Dermis microvascular lymphatic vessel endothelial cell (primary cell): Measurements from ENCODE around the gene PLA2G2A. TPM values are rescaled to one million over a fixed set of nuclear protein-coding genes. Genes with fewer than 3 reads are reported as not detected.
"Not testable (repeated sequence)": the region's sequence is repeated elsewhere in the genome, so short reads cannot be mapped to it uniquely, and the experiment has no call there.

ENCODE experiments used
- DNase-seq, 2 donors: peaks; one replicate each; pipeline versions ENCODE4 v3.0.0 to v3.0.0-alpha.2; 2010; ENCODE audit warnings: low read depth in 2 of 2
- total RNA-seq: library from RNA; depleted of rRNA; stranded (reverse); fragments of >200 nt; gene quantifications from 2 replicates; pipeline ENCODE4 v1.2.1, GENCODE V29; 2014

The PLA2G2A gene, protein sequence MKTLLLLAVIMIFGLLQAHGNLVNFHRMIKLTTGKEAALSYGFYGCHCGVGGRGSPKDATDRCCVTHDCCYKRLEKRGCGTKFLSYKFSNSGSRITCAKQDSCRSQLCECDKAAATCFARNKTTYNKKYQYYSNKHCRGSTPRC
- not detected in 2 replicates for total RNA-seq

DNA sequence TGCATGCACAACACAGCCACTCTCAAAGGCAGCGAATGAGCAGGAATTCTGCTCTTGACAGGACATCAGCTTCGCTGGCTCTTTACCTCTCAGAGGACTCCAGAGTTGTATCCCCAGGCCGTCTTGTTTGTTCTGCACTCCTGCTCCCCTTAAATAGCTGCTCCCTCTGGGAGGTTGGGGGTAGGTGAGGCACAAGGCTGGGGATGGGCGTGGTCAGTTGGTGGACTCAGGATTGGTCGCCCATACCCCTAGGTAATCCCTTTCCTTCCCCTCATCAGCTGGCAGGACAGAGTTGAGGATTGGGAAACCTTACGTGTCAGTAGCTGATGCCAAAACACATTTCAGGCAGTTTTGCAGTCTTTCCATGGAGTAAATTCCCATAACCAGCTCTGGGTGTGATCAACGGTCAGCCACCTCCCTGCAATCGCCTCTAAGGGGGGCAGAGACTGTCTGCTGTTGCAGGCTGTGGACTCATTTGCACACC, at the start of gene PLA2G2A:
TSS of gene PLA2G2A (minus strand) at position 125 of the 484 bp plus-strand sequence. CDS start 845 bp downstream, outside the sequence.
- DNase-seq: no peak

DNA sequence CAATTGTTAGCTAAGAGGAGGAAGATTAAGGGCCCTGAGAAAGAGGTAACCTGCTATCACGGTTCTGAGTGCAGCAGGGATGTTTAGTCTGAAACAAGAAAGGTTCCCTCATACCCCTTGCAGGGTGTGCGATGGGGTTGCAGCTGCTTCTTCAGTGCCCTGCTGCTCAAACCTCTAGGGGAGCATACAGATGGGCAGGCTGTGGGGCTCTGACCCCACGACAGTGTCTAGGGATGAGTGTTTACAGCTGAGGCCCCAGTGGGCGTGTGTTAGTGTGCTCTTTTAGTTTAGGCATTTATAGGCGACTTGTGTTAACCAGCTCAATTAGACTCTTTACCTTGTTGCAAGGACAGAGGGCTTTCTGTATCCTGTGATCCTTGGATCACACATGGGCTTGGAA, 49.3 kb upstream of the PLA2G2A start:
- no peak for DNase-seq

DNA sequence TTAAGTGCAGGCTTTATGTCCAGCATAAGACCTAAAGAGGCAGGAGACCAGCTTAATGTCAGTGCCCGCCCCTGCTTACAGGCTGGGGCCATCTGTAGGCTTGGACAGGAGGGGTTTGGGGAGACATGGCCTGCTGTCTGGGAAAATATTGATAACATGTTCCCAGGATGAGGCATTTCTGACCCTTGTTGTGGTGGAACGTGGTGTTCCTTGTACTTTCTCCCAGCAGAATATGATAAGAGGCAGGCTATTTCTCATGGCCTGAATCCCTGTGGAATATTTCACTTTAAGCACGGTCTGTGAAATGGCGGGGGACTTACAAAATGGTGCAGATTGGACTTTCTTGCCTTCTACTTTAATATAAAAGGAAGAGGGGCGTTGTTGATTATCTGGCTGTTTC, 48.7 kb upstream of the PLA2G2A start:
- DNase-seq: no peak

DNA sequence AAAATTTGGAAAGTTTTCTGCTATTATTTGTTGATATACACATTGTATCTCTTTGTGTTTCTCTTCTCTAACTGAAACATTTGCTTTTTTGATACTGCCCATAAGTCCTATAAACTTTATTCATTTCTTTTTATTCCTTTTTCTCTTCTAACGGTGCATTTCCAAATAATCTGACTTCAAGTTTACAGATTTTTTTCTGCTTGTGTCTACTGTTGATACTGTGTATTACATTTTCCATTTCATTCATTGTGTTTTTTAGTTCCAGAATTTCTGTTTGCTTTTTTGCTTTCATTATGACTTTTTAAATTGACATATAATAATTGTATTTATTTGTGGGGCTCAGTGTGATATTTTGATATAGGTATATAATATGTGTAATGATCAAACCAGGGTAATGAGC, 38.3 kb upstream of the PLA2G2A start:
- no peak for DNase-seq

DNA sequence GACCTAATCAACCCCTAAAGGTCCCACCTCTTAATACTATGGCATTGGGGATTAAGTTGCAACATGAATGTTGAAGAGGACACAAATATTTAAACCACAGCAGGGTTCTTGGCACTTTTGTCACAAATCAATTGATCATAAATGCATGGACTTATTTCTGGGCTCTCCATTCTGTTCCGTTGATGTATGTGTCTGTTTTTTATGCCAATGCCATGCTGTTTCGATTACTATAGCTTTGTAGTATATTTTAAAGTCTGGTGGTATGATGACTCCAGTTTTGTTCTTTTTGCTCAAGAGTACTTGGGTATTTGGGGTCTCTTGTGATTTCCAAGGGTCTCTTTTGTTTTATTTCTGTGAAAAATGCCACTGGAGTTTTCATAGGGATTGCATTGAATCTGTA, 34.7 kb upstream of the PLA2G2A start:
- no peak for DNase-seq

DNA sequence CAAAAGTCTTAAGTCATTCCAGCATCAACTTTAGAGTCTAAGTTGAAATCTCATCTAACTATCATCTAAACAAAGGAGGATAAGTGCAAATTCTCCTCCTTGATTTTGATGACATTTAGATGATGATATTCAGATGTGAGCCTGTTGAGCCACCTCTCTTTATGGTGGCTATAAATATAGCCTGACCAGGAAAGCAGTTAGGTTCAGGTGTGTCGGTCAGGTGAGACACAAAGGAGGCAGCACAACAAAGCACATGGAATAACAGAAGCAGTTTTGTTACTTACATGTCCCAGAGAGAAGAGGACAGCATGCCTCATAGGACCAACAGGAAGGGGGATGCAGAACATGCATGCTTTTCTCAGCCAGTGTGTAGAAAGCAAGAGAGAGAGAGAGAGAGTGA, 30.6 kb upstream of the PLA2G2A start:
- DNase-seq: no peak

DNA sequence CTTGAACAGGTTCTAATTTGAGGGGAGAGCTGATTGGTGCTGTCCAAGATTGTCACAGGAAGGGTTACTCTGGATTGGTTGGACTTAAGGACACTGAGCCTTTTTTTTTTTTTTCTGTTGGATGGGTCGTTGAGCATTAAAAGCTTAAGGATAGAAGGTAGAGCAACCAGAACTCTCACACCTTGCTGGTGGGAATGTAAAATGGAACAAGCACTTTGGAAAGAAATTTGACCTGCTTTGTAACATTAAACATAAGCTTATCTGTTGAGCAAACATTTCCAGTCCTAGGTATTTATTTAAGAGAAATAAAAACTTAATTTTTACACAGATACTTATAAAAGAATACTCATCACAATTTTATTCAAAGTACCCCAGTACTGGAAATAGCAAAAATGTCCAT, 29.8 kb upstream of the PLA2G2A start:
- no peak for DNase-seq

DNA sequence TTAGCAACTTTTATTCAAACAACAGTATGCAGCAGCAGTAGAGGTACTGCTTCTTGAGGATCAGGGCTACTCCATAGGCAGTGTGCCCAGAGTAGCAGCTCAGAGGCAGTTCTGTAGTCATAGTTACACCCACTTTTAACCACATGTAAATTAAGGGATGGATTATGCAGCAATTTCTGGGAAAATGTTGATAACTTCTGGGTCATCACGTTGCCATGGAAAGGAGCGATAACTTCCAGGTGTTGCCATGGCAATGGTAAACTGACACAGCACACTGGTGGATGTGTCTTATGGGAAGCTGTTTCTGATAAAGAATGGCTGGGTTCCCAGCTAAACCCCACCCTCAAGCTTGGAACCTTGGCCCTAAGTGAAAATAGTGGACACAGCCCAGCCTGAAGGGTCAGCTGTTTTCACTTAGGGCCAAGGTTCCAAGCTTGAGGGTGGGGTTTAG, 29.0 kb upstream of the PLA2G2A start:
- no peak for DNase-seq

DNA sequence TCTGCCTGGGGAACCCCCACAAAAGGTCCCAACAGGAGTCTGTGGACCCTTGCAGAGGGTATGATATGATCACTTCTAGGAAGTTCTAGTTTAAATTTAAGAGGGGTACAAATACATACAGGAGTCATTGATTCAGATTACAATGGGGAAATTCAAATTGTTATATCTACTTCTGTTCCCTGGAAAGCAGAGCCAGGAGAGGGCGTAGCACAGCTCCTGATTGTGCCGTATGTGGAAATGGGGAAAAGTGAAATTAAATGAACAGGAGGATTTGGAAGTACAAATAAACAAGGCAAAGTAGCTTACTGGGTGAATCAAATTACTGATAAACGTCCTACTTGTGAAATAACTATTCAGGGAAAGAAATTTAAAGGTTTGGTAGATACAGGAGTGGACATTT, 19.4 kb upstream of the PLA2G2A start:
- DNase-seq: not testable (repeated sequence)

DNA sequence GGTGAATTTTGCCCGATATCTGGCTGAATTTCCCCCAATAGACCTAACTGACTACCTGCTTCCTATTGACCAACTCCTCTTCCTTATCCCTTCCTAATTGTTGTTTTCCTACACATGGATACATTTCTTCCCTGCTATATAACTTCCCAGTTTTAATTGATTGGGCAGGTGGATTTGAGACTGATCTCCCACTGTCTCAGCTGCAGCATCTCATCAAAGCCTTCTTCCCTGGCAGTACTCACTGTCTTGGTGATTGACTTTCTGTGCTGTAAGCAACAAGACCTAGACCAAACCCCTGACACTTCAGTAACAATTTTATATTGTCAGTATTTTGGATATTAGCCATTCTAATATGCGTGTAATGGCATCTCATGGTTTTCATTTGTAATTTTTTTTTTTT, 11.3 kb upstream of the PLA2G2A start:
- no peak for DNase-seq

DNA sequence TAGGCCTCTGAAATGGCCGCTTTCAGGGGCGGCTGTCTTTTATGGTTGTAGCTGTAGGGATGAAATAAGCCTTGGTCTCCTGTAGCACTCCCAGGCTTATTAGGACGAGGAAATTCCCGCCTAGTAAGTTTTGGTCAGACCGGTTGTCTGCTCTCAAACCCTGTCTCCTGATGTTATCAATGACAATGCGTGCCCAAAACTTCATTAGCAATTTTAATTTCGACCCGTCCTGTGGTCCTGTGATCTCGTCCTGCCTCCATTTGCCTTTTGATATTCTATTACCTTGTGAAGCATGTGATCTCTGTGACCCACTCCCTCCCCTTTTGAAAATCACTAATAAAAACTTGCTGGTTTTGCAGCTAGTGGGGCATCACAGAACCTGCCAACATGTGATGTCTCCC, 10.8 kb upstream of the PLA2G2A start:
- not testable (repeated sequence) for DNase-seq

DNA sequence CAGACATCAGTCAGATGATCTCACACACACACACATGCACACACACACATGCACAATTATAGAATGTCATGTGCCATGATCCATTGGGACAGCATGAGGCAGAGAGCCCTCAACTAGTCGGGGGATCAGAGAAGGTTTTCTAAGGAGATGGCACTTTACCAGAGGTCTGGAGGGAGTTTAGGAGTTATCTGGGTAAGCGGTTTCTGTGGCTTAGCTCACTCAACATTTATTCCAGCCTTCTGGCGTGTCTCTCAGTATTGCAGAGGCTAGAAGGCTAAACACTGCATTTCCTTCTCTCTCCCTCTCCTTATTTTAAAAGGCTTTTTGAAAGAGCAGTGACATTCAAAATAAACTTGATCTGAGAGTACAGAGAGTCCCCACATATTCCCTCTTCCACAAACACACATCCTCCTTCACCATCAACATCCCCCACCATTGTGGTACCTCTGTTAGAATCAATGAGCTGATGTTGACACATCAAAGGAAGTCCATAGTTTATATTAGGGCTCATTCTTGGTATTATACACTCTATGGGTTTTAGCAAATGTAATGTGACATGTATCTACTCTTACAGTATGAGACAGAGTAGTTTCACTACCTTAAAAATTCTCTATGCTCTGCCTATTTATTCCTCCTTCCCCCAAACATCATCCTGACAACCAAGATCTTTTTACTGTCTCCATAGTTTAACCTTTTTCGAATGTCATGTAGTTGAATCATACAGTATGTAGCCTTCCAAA, 9.0 kb upstream of the PLA2G2A start:
- no peak for DNase-seq

DNA sequence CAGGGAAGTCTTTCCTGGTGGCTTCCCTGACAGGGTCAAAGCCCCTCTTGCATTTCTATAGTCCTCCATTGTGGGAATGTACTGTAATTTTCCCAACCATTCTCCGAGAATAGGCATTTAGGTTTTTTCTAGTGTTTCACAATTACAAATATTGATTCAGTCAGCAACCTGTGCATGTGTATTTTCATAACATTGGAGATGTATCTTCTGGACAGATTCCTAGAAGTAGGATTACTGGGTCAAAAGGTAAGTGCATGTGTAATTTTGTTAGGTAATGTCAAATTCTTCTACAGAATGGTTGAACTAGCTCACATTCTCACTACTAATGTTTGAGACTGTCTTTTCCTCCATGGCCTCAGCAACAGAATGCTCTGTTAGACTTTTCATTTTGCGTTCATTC, 8.3 kb upstream of the PLA2G2A start:
- DNase-seq: no peak

DNA sequence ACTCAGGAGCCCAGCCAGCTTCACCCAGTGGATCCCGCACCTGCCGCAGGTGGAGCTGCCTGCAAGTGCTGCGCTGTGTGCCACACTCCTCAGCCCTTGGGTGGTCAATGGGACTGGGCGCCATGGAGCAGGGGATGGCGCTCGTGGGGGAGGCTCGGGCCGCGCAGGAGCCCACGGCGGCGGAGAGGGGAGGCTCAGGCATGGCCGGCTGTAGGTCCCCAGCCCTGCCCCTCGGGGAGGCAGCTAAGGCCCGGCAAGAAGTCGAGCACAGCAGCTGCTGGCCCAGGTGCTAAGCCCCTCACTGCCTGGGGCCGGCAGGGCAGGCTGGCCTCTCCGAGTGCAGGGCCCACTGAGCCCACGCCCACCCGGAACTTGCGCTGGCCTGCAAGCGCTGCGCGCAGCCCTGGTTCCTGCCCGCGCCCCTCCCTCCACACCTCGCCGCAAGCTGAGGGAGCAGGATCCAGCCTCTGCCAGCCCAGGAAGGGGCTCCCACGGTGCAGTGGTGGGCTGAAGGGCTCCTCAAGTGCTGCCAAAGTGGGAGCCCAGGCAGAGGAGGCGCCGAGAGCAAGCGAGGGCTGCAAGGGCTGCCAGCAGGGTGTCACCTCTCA, 5.1 kb upstream of the PLA2G2A start:
- DNase-seq: not testable (repeated sequence)

DNA sequence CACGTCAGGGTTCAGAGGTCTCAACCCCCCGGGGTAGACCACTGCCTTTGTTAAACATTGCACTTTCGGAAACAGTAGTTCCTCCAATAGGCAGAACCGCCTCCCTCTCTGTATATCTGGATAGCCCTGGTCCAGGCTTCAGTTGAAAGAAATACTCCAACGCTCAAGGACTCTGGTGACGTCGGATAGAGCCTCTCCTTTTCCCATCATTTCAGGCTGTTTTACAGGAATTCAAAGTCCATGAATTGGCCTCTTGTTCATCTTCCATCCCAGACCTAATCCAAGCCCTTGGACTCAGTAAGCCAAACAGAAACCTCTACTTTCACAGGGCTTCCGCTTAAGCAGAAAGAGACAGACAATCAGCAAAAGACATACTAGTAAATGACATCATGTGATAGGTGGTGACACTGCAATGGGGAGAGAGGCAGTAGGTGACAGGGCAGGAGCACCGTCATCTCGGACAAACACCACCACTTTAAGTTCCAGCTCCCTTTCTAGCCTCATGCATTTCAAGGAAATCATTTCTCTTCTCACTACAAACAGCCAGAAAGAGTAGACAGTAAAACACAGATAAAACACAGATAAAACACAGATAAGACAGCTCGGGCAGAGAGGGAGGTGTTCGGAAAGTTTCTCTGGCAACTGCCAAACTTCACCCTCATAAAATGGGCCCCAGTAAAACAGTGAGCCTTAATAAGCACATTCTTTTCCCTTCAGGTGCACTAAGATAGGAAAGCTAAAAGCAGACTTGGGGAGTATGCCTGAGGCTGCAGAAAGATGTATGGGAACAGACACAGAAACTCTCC, 2.3 kb upstream of the PLA2G2A start:
- DNase-seq: no peak

DNA sequence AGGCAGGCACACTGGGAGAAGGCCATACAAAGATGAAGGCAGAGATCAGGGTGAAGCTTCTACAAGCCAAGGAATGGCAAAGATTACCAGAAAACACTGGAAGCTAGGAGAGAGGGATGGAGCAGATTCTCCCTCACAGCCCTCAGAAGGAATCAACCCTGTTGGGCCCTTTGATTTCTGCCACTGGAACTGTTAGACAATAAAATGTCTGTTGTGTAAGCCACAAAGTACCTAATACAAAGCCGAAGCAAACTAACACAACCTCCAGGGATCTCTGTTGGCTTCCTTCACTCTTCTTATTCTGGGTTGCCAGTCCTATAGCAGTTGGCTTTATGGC, 1.7 kb upstream of the PLA2G2A start:
- no peak for DNase-seq

DNA sequence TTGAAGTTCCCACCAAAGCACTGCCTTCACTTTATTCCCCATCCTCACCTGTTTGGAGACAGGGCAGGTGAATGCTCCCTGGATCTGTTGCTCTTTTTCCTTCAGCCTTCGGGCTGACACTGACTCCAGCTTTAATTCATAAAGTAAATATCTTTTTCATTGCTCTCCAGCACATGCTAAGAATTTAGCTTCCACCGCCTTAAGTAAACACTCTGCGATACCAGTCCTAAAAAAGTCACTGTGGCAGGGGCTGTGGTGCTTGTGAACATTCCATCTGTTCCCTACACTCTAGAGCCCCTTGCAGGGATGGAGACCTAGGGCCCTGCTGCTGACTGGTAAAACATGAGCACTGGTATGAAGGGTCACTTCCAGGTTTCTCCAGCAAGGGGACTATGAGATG, 896 bp upstream of the PLA2G2A start:
- DNase-seq: no peak

DNA sequence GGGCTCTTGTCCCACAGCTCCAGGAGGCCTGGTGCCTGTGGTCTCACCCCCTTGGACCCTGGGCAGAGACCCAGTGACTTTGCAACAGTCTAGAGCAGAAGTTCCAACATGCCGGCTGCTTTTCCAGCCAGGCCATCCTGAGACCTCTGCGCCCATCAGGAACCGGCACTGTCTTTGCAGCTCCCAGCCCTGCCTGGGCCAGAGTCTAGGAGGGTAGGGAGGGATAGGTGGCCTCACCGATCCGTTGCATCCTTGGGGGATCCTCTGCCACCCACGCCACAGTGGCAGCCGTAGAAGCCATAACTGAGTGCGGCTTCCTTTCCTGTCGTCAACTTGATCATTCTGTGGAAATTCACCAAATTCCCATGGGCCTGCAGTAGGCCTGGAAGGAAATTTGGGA, 1.3 kb downstream of the PLA2G2A start:
- DNase-seq: no peak

DNA sequence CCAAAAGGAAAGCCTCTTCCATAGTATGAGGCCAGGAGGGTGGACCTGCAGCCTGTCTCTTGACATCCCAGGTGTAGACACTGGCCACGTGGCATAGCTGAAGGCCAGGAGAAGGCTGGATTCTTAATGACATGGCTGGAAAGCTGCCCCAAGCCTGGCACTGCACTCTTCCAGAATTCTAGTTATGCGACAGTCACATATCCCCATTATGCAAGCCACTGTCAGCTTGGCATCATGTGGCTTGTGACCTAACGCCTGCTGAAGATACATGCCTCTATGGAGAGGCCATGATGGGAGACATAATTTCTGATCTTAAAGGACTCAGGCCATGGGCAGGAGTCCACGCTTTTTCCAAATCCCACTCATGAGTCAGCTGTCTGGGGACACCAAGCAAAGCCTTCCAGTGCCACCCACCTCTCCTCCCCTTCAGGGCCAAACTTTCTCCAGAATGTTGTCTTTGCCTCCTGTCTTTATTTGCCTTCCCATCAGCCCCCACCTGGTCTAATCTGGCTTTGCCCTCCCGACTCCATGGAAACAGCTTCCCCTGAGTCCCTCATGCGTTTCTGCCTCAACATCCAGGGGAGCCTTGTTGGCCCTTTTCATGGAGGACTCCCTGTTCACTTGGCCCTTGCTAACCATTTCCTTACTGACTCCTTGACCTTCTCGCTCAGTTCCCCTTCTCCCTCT, 3.0 kb downstream of the PLA2G2A start:
- DNase-seq: no peak

DNA sequence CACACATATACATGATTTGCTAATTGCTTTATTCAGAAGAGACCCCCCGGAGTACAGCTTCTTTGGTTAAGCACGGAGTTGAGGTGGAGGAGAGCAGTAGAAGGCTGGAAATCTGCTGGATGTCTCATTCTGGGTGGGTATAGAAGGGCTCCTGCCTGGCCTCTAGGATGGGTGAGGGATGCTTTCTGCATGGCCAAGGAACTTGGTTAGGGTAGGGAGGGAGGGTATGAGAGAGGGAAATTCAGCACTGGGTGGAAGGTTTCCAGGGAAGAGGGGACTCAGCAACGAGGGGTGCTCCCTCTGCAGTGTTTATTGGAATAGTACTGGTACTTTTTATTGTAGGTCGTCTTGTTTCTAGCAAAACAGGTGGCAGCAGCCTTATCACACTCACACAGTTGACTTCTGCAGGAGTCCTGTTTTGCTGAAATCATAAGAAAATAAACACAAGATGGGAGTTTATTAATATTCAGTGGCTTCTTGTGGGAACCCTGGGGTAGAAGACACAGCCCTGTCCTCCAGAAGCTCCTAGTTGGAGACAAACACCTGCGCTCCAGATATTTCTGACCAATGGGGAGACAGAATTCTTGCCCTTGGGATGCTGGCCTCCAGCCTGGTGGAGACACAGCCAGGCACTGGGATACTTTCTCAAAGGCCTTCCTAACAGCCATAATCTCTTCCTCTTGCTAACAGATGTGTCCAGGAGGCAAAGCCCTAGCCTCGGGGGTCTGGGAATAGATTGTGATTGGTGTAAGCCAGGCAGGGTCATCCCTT, 3.8 kb downstream of the PLA2G2A start:
- no peak for DNase-seq
